Stimulated activated CD8-positive, alpha-beta memory T cell treated with anti-CD3 and anti-CD28 coated beads, Interleukin-12 subunit alpha, Interleukin-12 subunit beta, amount 100 ng/mL, for 24 hours (primary cell): ENCODE results near the gene SLC36A2.

Experiments used
- DNase-seq: peaks from one replicate; pipeline ENCODE4 v3.0.0-alpha.2; 2020; ENCODE audit errors: extremely low read depth

The SLC36A2 gene

DNA sequence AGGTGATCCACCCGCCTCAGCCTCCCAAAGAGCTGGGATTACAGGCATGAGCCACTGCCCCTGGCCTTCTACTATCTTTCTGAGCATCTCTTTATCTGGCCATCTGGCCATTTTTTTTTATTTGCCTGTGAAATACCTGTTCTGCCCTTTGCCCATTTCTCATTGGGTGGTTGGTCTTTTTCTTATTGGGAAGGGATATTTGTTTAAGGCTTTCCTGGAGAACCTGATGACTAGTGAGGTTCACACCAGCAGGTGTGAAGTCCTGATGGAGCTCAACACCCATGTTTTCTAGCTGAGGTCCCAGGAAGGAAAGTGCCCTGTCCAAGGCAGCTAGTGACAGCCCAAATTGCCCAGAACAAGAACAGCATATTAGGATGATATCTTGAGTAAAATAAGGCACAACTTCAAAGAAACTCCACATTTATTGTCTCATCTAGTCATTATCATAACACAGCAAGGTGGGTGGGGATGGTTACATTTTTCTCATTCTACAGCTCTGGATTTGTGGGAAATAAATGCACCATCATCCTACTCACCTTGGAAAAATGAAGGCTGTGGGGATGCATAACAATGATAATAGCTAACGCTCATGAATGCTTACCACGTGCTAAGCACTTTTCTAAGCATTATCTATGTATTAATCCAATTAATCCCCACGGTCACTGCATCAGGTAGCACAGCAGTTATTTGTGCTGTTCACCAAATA lies 64.1 kb downstream of the SLC36A2 start:
- no peak for DNase-seq

DNA sequence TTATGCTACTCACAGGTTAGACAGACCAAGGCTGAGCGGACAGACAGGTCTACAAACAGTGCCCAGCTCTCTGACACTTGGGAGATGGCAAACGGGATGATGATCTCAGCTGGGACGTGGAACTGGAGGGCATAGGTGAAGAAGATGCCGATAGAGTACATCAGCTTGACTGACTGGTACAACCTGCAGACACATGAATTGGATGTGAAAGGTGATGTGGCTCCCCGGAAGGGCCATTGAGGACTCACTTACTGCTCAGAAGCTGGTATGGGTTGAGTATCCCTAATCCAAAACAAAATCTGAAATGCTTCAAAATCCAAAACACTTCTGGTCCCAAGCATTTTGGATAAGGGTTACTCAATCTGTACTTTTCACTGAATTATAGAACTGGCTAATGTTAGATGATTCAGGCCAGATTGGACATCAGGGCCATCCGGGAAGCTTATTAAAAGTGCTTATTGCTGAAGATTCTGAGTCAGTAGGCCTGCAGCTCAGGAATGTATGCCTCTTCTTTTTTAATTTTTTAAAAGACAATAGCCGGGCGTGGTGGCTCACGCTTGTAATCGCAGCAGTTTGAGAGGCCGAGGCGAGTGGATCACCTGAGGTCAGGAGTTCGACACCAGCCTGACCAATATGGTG lies 66.2 kb downstream of the SLC36A2 start:
- DNase-seq: no peak

DNA sequence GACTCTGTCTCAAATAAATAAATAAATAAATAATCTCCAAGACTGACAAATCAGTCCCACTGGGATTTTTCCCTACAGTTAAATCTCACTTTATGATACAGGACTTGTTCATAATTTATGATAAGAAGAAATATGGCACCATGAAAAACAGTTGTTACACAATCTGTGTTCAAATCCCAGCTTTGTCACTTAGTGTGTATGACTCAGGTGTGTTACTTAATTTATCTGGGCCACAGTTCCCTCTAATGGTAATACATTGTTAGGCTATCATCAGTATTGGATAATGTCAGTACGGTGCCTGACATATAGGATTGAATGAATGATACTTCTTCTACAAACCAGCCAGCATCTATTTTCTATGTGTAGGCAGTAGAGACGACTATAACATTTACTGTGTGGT lies 66.9 kb downstream of the SLC36A2 start:
- no peak for DNase-seq

DNA sequence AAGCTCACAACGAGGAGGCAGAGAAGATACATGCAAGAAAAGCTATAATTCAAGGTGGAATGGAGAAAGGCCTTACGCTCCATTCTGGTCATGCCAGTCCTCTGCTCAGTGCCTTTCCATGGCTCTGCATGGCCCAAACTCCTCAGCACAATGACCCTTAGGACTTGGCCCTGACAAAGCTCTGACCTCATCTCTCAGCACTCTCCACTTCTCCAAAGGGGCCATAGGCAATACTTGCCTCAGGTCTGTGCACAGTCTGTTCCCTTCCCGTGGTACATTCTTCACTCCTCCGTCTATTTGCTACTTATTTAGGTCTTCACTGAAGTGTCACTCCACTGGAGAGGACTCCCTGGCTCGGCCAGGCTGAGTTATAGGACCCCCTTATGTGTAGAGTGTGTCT lies 68.5 kb downstream of the SLC36A2 start:
- no peak for DNase-seq

DNA sequence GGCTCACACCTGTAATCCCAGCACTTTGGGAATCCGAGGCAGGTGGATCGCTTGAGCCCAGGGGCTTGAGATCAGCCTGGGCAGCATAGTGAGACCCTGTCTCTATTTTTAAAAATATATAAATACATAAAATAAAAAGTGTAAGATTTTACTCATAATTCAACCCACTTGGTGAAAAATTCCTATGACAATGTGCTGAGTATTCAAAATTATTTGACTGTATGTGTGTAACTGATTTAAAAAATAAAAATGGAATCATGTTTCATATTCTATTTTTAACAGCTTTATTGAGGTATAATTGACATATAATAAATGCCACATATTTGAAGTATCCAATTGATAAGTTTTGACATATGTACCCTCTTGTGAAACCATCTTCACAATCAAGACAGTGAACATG lies 71.6 kb downstream of the SLC36A2 start:
- no peak for DNase-seq

DNA sequence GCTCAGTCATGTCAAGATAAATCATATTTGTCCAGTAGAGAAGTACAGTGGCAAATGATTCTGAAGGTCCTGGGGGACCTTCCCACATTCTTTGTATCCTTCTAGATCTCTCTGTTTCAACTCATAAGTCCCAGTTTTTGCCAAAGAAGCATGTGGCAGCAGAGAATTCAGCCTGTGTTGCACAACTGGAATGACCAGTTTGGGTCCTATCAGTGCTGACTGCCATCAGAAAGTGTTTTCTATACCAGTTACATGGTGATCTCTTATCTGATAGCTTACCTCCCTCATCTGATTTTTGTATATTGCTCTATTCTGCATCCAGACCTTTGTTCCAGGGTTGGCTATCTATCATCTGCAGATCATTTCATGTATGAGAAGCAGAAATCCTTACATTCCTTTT lies 72.7 kb downstream of the SLC36A2 start:
- no peak for DNase-seq

DNA sequence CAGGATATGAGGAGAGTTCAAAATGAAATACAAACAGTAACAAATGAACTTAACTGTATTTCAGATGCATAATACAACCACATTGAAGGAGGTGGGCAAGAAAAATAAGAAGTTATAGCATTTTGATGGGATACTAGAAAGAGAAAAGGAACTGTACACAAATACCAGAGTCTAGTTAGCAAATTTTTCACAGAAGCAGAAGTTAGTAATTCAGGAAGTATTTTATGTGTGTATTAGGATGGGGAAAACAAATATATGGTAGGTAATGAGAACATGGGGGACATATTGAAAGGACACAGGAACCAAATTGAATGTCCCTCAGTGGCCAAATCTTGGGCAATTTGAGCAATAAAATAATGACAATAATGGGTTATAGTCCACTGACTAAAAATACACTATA lies 76.0 kb downstream of the SLC36A2 start:
- DNase-seq: no peak

DNA sequence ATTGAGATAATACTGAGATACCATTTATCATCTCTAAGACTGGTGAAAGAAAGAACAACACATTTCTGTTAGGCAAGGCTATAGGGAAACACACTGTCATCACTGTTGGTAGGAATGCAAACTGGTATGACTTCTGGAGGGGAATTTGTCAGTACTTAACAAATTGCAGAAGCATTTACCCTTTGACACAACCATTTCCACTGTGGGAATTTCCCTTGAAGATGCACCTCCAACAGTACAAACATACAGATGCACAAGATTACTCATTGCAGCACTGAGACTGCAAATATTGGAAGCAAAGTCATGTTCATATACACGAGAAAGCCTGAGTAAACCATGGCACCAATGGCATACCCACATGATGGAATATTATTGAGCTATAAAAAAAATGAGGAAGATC lies 76.8 kb downstream of the SLC36A2 start:
- DNase-seq: no peak

DNA sequence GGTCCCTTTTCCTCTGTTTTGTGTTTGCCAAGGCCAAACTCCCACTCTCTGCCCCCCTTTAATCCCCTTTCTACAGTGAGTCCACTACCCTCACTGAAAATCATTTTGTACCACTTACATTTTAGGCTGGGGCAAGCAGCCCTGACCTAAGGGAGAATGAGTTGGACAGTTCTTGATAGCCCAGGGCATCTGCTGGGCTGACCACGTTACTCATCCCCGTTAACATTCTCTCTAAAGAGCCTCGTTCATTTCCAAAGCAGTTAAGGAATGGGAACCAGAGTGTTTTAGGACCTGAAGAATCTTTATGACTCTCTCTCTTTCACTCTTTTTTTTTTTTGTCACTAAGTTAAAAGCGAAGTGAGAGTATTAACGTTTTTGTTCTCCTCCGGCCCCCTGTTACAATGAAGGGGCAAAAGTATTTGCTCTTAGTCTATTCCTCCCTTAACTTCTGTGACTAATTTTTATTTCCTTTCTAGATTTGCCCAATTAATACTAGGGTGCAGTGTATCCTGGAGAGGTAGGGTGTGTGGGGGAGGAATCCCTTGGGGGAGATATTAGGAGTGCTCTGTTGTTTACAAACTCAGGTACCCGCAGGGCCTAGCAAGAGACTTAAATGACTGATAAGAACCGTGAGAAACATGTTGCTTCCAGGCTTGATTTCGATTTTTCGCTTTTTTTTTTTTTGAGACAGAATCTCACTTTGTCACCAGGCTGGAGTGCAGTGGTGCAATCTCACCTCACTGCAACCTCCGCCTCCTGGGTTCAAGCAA lies 79.7 kb downstream of the SLC36A2 start:
- DNase-seq: no peak
